ENCODE measurements around the gene RAB5B. TPM values are rescaled to one million over a fixed set of nuclear protein-coding genes. Genes with fewer than 3 reads are reported as not detected.

The RAB5B gene
- total RNA-seq, 1 donor from 2014 or later, result 130 TPM

- H3K9me3 Mint-ChIP-seq (ENCODE audit: unreplicated experiment), result no peaks in the 10 kb centered on the region
- peak overlapping the region; percentile 48 for H3K4me3 Mint-ChIP-seq (ENCODE audit: unreplicated experiment)
- H3K4me1 Mint-ChIP-seq (ENCODE audit: unreplicated experiment), result peaks cover 34% of the 10 kb centered on the region
- DNase-seq (ENCODE audit: low spot score), result no peak
- peak overlapping the region; percentile 49 for H3K27ac Mint-ChIP-seq (ENCODE audit: unreplicated experiment)
- H3K36me3 Mint-ChIP-seq (ENCODE audit: low read depth, unreplicated experiment), result peaks cover 16% of the 10 kb centered on the region
- H3K27me3 Mint-ChIP-seq (ENCODE audit: unreplicated experiment), result peaks cover 18% of the 10 kb centered on the region
- no peak for TF ChIP-seq CTCF (IDR thresholded peaks at IDR 0.05; ENCODE audit: unreplicated experiment)
Observed at GRCh38 chr12:55934773-55935172, 39.1 kb upstream of the RAB5B start.

GRCh38 chr12:55935738-55936151 lies 38.1 kb upstream of the RAB5B start:
- Mint-ChIP-seq H3K9me3 (ENCODE audit: unreplicated experiment) (no peaks in the 10 kb centered on the region), H3K4me1 (ENCODE audit: unreplicated experiment) (peaks cover 32% of the 10 kb centered on the region), H3K36me3 (ENCODE audit: low read depth, unreplicated experiment) (peaks cover 20% of the 10 kb centered on the region), H3K4me3 (ENCODE audit: unreplicated experiment) (peak overlapping the region; percentile 74), H3K27me3 (ENCODE audit: unreplicated experiment) (peaks cover 18% of the 10 kb centered on the region), H3K27ac (ENCODE audit: unreplicated experiment) (no peak overlapping the region)
- DNase-seq (ENCODE audit: low spot score), result no peak
- no peak for TF ChIP-seq CTCF (IDR thresholded peaks at IDR 0.05; ENCODE audit: unreplicated experiment)

- no peak for DNase-seq (ENCODE audit: low spot score)
- H3K27ac Mint-ChIP-seq (ENCODE audit: unreplicated experiment), result no peak overlapping the region
- TF ChIP-seq CTCF (IDR thresholded peaks at IDR 0.05; ENCODE audit: unreplicated experiment), result no peak
- H3K4me1 Mint-ChIP-seq (ENCODE audit: unreplicated experiment), result peaks cover 18% of the 10 kb centered on the region
- H3K36me3 Mint-ChIP-seq (ENCODE audit: low read depth, unreplicated experiment), result peaks cover 32% of the 10 kb centered on the region
- H3K27me3 Mint-ChIP-seq (ENCODE audit: unreplicated experiment), result peaks cover 16% of the 10 kb centered on the region
- H3K4me3 Mint-ChIP-seq (ENCODE audit: unreplicated experiment), result peak overlapping the region; percentile 58
- H3K9me3 Mint-ChIP-seq (ENCODE audit: unreplicated experiment), result no peaks in the 10 kb centered on the region
Observed at GRCh38 chr12:55937981-55938380, 35.9 kb upstream of the RAB5B start.

GRCh38 chr12:55938826-55939501 lies 34.9 kb upstream of the RAB5B start:
- Mint-ChIP-seq H3K9me3 (ENCODE audit: unreplicated experiment) (no peaks in the 10 kb centered on the region), H3K27me3 (ENCODE audit: unreplicated experiment) (peaks cover 18% of the 10 kb centered on the region), H3K27ac (ENCODE audit: unreplicated experiment) (no peak overlapping the region), H3K36me3 (ENCODE audit: low read depth, unreplicated experiment) (peaks cover 32% of the 10 kb centered on the region), H3K4me1 (ENCODE audit: unreplicated experiment) (peaks cover 18% of the 10 kb centered on the region), H3K4me3 (ENCODE audit: unreplicated experiment) (no peak overlapping the region)
- DNase-seq (ENCODE audit: low spot score), result no peak
- TF ChIP-seq CTCF (IDR thresholded peaks at IDR 0.05; ENCODE audit: unreplicated experiment), result no peak

- peaks cover 14% of the 10 kb centered on the region for H3K27me3 Mint-ChIP-seq (ENCODE audit: unreplicated experiment)
- peak overlapping the region; percentile 63 for H3K4me3 Mint-ChIP-seq (ENCODE audit: unreplicated experiment)
- peaks cover 18% of the 10 kb centered on the region for H3K4me1 Mint-ChIP-seq (ENCODE audit: unreplicated experiment)
- peak; percentile 88 for DNase-seq (ENCODE audit: low spot score)
- H3K9me3 Mint-ChIP-seq (ENCODE audit: unreplicated experiment), result no peaks in the 10 kb centered on the region
- TF ChIP-seq CTCF (IDR thresholded peaks at IDR 0.05; ENCODE audit: unreplicated experiment), result peak; percentile 75
- H3K27ac Mint-ChIP-seq (ENCODE audit: unreplicated experiment), result no peak overlapping the region
- H3K36me3 Mint-ChIP-seq (ENCODE audit: low read depth, unreplicated experiment), result peaks cover 40% of the 10 kb centered on the region
Observed at GRCh38 chr12:55940065-55940732, 33.7 kb upstream of the RAB5B start.

All from endothelial cell (in vitro differentiated cells).